ENCODE measurements around the gene LURAP1L.
"Not testable (repeated sequence)": the region's sequence is repeated elsewhere in the genome, so short reads cannot be mapped to it uniquely, and the experiment has no call there.

The LURAP1L gene

DNA sequence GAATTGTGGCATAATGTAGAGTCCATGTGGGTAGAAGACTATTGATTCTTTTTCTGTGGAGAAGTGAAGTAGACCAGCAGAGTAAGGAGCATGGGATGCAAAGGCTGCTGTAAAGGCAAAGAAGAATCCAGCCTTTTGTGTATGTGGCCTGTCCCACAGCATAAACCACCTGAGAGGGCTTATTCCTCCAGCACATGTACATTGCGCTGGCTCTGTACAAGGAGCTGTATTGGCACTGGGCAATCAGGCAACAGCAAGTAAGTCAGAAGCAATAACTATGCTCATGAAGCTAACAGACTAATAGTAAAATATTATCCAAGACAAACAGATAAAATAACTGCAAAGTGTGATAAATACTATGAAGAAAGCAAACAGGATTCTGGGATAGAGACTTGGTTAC is 86.2 kb downstream of the LURAP1L start:
- no peak for DNase-seq (ENCODE audit: low read depth in 2 of 2)

DNA sequence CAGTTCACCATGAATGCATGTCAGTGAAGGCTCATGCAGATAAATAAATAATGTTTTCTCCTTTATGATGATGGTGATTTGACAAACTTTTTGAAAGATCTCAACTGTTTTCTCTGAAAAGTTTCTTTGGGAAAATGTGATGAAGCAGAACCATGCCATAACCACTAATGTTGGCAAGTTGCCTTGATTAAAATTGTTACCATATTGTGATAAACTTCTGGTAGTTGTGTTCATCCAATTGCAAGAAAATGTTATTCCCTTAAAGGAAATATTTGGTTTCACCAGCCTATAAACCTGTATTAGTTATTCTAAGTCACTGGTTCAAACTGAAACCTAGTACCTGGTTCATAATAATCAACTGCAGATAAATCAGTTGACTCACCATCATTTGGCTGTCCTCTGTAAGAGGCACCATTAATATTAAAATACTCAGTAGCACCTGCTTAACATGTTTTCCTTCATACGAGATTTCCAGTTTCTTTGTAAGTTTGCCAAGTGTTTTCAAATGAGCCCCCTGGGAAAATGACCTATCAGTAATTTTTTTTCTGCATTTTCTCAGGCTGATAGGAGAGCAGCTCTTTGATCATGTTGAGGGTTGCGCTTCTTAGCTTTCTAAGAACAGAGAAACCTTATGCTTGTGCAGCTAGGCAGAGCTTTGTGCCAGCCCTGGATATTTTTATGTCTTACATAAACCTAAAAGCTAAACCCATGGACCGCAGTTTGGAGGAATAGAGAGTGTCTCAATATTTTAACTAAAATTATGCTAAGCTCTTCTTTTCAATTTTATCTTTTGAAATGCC is 88.0 kb downstream of the LURAP1L start:
- DNase-seq (ENCODE audit: low read depth in 2 of 2), result no peak

- no peak for DNase-seq (ENCODE audit: low read depth in 2 of 2)
These were observed 88.8 kb downstream of the LURAP1L start for GRCh38 chr9:12863618-12864017.

DNA sequence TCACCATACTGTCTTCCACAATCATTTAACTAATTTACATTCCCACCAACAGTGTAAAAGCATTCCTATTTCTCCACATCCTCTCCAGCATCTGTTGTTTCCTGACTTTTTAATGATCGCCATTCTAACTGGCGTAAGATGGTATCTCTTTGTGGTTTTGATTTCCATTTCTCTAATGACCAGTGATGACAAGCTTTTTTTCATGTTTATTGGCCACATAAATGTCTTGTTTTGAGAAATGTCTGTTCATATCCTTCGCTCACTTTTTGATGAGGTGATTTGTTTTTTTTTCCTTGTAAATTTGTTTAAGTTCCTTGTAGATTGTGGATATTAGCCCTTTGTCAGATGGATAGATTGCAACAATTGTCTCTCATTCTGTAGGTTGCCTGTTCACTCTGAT is 90.6 kb downstream of the LURAP1L start:
- not testable (repeated sequence) for DNase-seq (ENCODE audit: low read depth in 2 of 2)
